ENCODE data around the gene C1QA.

The C1QA gene

DNA sequence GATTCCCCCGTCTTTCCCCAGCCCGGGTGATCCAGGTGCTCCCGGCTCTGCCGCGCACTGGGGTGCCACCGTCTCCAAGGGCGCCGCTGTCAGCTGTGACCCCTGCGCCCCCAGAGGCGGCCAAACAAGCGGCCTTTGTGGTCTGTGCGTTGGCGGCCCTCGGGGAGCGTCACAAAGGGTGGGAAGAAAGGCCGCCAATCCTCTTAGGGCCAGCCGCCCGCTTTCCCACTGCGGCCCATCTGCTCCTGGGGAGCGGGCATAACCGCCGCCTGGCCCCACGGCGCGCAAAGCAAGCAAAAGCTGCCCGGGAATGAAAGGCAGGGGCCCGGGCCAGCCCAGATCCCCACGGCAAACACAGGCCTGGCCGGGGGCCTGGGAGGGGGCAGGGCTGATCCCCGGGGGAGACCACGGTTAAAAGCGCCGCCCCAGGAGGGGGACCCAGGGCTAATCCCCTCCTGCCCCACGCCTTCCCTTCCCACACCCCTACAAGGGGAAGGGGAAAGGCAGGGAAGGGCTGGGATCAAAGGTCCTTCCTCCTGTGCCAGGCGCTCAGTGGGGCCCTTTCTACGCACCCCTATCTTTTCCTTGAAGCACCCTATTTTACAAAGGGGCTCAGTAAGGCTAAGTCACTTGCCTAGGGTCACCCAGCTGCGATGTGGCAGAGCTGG, 40.6 kb downstream of the C1QA start:
- no peak for DNase-seq

DNA sequence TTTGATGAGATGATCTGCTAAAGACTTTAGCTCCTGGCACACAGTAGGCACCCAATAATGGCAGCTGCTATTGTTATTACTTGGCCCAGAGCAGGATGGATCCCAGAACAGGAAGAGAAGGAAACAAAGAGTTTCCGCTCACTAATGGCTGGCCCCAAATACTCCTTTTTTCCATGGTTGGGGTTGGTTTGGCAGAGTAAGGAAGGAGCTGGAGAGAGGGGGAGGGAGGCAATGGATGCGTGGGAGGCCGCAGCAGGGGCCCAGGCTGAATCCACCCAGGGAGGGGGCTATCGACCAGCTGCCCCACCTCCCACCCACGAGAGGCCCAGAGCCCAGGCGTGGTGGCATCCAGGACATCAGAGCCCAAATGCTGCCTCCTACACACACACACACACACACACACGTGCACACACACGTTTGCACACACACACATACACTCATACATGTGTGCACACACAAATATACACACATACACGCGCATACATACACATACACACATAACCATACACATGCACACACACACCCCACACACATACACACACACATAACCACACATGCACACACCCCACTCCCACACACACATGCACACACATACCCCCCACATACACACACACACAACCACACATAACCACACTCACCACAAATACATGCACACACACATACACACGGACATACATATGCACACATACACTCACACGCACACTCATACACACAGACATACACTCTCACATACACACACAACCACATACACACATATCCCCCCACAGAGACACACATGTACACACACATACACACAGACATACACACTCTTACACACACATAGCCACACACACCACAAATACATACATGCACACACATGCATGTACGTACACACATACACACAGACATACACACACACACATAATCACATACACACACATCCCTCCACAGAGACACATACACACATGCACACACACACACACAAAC, 41.8 kb downstream of the C1QA start:
- no peak for DNase-seq

DNA sequence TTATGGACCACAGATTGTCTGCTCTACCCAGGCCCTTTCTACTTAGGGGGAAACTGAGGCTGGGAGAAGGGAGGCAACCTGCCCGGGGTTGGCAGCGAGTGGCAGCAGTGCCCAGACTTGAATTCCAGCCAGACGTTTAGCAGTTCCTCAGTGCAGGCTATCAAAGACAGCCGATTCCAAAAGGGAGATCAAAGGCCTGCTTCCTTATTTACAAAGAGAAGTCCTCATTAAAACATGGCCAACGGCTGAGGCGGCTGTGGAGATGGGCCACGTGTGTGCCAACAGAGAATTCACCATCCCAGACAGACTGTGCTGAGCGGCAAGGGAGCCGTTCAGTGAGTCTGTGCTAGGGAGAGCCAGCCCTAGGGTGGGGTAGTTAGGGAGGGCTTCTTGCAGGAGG, 44.3 kb downstream of the C1QA start:
- DNase-seq, result no peak

DNA sequence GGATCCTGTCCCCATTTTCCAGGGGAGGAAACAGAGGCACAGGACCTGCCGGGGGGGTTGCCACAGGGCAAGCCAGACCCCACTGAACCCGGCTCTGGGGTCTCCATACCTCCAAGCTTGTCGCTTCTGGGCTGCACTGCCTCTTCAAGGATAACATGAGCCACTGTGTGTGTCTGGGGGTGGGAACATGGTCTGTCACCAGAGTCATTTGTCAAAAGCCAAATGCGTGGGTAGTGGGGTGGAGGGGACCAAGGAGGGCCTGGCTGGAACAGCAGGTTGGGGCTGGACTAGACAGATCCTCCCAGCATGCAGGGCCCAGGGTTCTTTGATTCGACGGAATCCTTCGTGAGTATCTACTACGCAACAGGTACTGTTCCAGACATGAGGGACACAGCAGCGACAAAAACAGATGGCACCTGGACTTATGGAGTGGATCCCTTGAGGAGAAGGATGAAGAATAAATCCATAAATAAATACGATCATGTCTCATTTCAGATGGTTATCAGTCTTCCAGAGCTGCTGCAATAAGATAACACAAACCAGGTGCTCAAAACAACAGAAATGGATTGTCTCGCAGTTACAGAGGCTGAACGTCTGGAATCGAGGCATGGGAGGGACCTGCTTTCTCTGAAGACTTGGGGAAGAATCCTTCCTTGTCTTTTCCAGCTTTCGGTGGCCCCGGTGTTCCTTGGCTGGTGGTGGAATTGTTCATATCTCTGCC, 45.3 kb downstream of the C1QA start:
- DNase-seq, result no peak

GRCh38 chr1:22683547-22683946, 47.1 kb downstream of the C1QA start:
- DNase-seq, result no peak

DNA sequence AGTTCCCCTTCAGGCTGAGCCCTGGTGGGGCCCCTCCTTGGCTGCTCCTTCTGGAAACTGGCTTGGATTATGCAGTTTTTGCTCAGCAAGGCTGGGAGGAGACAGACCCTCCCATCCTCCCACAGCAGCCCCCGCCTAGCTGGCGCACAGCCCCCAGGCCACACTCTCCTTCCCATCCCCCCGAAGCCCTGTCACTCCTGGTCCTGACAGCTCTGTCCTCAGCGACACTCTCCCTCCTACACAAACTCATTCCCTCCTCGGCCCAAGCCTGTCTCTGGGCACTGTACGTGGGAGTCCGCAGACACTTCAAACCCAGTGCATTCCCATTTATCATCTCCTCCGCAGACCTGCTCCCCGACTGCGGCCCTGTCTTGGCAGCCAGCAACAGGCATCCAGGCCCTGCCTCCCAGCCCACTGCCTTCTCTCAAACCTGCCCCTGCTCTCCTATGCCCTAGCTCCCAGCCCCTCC, 49.2 kb downstream of the C1QA start:
- peak; percentile 82 for DNase-seq

GRCh38 chr1:22687191-22687590, 50.8 kb downstream of the C1QA start:
- no peak for DNase-seq

DNA sequence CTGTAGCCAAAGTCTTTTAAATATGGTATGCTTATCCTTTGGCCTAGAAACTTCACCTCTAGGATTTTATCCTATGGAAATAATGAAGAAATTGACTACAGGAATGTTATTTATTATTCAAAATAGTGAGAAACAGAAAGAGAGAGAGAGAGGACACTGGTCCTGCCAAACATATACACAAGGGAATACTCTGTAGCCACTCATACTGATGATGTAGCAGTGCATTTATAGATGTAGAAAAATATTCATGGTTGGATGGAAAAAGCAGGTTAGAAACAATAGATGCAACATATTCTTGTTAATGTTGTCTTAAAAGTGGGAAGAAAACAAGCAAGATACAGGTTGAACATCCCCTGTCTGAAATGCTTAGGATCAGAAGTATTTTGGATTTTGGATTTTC, 52.0 kb downstream of the C1QA start:
- DNase-seq, result no peak
